ENCODE results near the gene LRRC40.
"Not testable (repeated sequence)": the region's sequence is repeated elsewhere in the genome, so short reads cannot be mapped to it uniquely, and the experiment has no call there.

- TF ChIP-seq, protein P1, sequence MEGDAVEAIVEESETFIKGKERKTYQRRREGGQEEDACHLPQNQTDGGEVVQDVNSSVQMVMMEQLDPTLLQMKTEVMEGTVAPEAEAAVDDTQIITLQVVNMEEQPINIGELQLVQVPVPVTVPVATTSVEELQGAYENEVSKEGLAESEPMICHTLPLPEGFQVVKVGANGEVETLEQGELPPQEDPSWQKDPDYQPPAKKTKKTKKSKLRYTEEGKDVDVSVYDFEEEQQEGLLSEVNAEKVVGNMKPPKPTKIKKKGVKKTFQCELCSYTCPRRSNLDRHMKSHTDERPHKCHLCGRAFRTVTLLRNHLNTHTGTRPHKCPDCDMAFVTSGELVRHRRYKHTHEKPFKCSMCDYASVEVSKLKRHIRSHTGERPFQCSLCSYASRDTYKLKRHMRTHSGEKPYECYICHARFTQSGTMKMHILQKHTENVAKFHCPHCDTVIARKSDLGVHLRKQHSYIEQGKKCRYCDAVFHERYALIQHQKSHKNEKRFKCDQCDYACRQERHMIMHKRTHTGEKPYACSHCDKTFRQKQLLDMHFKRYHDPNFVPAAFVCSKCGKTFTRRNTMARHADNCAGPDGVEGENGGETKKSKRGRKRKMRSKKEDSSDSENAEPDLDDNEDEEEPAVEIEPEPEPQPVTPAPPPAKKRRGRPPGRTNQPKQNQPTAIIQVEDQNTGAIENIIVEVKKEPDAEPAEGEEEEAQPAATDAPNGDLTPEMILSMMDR (IDR thresholded peaks at IDR 0.05): not testable (repeated sequence)
- TF ChIP-seq POLR2A (IDR thresholded peaks at IDR 0.05; ENCODE audit: low read depth): not testable (repeated sequence)
Measured at GRCh38 chr1:70185181-70185580, 20.2 kb downstream of the LRRC40 start.

Data from esophagus muscularis mucosa (tissue), 3 donors.